Activated naive CD4-positive, alpha-beta T cell treated with anti-CD3 and anti-CD28 coated beads, Interleukin-2, amount 10 ng/mL, durations not matched to agents 7 days and 5 days (primary cell): ENCODE results near the gene SLC38A1.

ENCODE experiments used
- CTCF ChIA-PET: fragments of 350-600 bp; sonication (Branson Sonifier 250); formaldehyde crosslinking; loops from one replicate; lab custom pipeline; 2021; ENCODE audit warnings: antibody characterized with exemption; lab: Charles Lee
- DNase-seq: peaks from one replicate; pipeline ENCODE4 v3.0.0-alpha.2; 2020
- H3K27ac Mint-ChIP-seq: one replicate; pipeline ENCODE4 v1.8.0; 2021; ENCODE audit warnings: mild to moderate bottlenecking, moderate library complexity, mixed read lengths
- H3K27me3 Mint-ChIP-seq: one replicate; pipeline ENCODE4 v1.8.0; 2021; ENCODE audit warnings: mild to moderate bottlenecking, mixed read lengths
- H3K36me3 Mint-ChIP-seq: one replicate; pipeline ENCODE4 v1.8.0; 2021; ENCODE audit warnings: mixed read lengths
- H3K4me1 Mint-ChIP-seq: one replicate; pipeline ENCODE4 v1.8.0; 2021; ENCODE audit warnings: mixed read lengths
- H3K4me3 Mint-ChIP-seq: one replicate; pipeline ENCODE4 v1.8.0; 2021; ENCODE audit warnings: mild to moderate bottlenecking, moderate library complexity, mixed read lengths
- H3K9me3 Mint-ChIP-seq: one replicate; pipeline ENCODE4 v1.8.0; 2021; ENCODE audit warnings: mixed read lengths

Gene SLC38A1

DNA sequence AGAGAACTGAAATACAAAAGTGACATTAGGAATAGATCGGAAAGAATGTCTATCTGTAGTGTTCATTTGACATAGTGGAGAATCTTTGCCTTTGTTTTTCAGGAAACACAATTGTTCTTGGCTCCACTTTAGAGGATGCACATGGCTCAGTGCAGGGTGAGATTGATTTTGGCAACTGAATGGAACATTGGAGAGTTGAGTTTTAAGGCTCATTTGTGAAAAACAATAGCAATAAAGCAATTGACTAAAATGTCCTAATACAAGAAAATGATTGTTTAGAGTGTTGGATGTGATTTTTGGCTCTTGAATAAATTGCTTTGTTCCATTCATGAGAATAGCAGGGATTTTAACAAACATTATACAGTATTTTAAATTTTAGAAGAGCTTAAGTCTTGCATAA, 116.4 kb downstream of the SLC38A1 start:
- Mint-ChIP-seq H3K36me3 (peaks cover 9% of the 10 kb centered on the region), H3K27me3 (peaks cover 11% of the 10 kb centered on the region), H3K9me3 (peaks cover 9% of the 10 kb centered on the region), H3K4me1 (no peaks in the 10 kb centered on the region), H3K4me3 (no peak overlapping the region), H3K27ac (no peak overlapping the region)
- CTCF ChIA-PET: interaction anchor here (0.6 to 1.0 kb wide), 3 partner anchors 28 to 150 kb away, joined by 3 to 4 read pairs (median 4); no protein-coding TSS in a partner anchor
- DNase-seq: no peak

DNA sequence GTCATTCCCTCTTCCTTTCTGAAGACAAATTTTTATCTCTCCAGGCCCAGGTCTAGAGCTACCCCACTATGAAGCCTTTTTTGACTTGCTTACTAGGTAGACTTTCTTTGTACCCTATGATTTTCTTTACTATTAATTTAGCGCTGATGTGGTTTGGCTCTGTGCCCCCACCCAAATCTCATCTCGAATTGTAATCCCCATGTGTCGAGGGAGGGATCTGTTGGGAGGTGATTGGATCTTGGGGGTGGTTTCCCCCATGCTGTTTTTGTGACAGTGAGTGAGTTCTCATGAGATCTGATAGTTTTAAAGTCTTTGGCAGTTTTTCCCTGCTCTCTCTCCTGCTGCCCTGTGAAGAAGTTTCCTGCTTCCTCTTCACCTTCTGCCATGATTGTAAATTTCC, 118.1 kb downstream of the SLC38A1 start:
- CTCF ChIA-PET: interaction anchor here (0.7 to 1.5 kb wide), 2 partner anchors 26 to 758 kb away, joined by 3 to 4 read pairs; no protein-coding TSS in a partner anchor
- Mint-ChIP-seq H3K27ac (no peak overlapping the region), H3K9me3 (no peaks in the 10 kb centered on the region), H3K4me3 (no peak overlapping the region), H3K36me3 (no peaks in the 10 kb centered on the region), H3K4me1 (no peaks in the 10 kb centered on the region), H3K27me3 (peaks cover 19% of the 10 kb centered on the region)
- no peak for DNase-seq

DNA sequence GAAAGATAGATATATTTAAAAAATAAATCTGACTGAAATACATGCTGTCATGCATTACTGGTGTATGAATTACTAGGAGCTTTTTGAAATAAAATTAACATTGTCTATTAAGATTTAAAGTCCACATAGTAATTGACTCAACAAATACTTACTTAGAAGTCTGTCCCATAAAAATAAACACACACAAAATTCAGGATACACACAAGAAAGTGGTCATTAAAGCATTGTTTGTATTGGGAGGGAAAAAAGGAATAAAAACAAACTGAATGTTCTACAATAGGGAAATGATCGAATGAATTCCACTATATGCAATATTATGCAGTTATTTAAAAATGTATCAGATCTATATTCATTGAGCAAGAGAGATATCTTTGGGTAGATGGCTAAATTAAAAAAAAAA, 118.9 kb downstream of the SLC38A1 start:
- no peaks in the 10 kb centered on the region for H3K36me3 Mint-ChIP-seq
- H3K9me3 Mint-ChIP-seq: no peaks in the 10 kb centered on the region
- no peaks in the 10 kb centered on the region for H3K4me1 Mint-ChIP-seq
- DNase-seq: no peak
- H3K27ac Mint-ChIP-seq: no peak overlapping the region
- H3K4me3 Mint-ChIP-seq: no peak overlapping the region
- H3K27me3 Mint-ChIP-seq: peaks cover 19% of the 10 kb centered on the region
- CTCF ChIA-PET: interaction anchor here (0.7 kb wide), 1 partner anchor 759 kb away, joined by 3 read pairs; no protein-coding TSS in a partner anchor

DNA sequence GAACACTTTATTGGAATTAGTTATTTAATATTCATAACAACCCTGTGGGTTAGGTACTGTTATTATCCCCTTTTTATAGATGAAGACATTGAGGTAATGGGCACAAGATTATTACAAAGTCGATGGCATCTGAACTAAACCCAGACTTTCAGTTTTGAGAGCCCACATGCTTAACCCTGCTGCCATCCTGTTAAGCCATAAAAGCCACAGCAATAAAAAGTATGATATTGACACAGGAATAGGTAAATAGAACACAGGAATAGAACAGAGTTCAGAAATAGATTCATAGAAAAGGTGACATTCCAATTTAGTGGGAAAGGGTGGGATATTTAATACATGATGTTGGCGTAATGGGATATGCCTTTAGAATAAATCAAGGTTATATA, 119.8 kb downstream of the SLC38A1 start:
- no peak overlapping the region for H3K4me3 Mint-ChIP-seq
- H3K27ac Mint-ChIP-seq: no peak overlapping the region
- no peaks in the 10 kb centered on the region for H3K4me1 Mint-ChIP-seq
- no peaks in the 10 kb centered on the region for H3K9me3 Mint-ChIP-seq
- no peaks in the 10 kb centered on the region for H3K36me3 Mint-ChIP-seq
- peaks cover 23% of the 10 kb centered on the region for H3K27me3 Mint-ChIP-seq
- no peak for DNase-seq
- CTCF ChIA-PET: no interaction called here

DNA sequence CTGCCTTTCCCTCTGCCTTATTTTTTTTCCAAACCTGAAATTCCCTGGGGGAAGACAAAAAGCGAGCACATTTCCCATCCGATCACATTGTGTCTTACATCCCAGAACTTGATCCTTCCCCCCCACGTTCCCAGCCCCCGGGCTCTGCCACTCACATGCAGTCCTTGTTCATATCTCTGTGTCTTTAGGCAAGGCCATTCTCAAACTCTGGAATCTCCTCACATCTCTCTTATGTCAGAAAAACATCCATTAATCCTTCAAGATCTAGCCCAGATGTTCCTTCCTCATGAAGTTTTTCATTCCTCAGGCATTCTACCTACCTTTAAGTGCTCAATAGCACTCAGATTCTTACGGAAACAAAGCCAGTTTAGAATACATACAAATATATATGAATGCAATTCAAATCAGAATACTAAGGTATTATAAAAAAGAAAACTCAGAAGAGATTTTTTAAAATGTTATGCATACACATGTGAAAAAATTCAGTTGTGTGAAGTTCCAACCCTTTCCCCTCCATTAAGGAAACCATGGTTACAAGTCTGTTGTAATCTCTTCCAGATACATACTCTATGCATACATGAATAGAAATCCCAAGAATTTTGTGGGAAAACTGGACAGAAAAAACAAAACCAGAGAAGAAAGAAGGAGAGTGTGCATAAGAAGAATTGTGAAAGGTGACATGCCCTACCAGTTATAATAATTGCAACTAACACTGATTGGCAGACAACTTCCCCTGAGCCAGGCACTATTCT, 120.3 kb downstream of the SLC38A1 start:
- no peaks in the 10 kb centered on the region for H3K36me3 Mint-ChIP-seq
- H3K27ac Mint-ChIP-seq: no peak overlapping the region
- DNase-seq: no peak
- no peaks in the 10 kb centered on the region for H3K4me1 Mint-ChIP-seq
- H3K27me3 Mint-ChIP-seq: peaks cover 23% of the 10 kb centered on the region
- no peak overlapping the region for H3K4me3 Mint-ChIP-seq
- H3K9me3 Mint-ChIP-seq: no peaks in the 10 kb centered on the region
- CTCF ChIA-PET: no interaction called here

DNA sequence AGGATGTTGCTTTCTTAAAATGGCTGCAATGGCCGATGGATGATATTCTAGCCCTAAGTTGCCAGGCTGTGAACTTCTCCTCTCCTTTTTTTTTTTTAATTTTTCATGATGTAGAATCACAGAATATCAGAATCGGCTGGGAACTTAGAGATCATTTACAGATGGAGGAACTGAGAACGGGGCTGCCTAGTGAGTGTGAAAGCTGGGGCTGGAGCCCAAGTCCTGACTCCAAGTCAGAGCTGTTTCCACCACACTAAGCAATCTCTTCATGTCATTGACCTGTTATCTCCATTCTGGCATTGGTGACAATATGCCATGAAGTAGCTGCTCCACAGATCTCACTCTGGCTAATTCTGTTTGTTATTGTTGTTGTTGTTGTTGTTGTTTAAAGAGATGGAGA, 121.7 kb downstream of the SLC38A1 start:
- Mint-ChIP-seq H3K4me3 (no peak overlapping the region), H3K9me3 (no peaks in the 10 kb centered on the region), H3K36me3 (no peaks in the 10 kb centered on the region), H3K4me1 (no peaks in the 10 kb centered on the region), H3K27ac (no peak overlapping the region), H3K27me3 (peaks cover 31% of the 10 kb centered on the region)
- CTCF ChIA-PET: no interaction called here
- no peak for DNase-seq

DNA sequence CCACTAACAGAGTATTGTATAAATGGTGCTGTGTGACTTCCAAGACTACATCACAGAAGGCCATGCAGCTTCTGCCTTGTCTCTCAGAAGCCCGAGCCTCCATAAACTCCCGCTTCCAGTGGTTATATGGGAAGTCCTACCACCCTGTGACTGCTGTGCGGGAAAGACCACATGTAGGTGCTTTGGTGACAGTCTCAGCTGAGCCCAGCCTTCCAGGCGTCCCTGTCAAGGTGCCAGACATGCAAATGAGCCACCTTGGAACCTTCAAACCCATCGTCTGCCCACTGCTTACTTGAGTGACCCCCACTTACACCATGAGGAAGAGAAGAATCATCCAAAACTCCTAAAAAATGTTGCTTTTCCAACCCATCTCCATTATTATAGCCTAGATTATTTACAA, 123.0 kb downstream of the SLC38A1 start:
- peaks cover 29% of the 10 kb centered on the region for H3K27me3 Mint-ChIP-seq
- no peak for DNase-seq
- CTCF ChIA-PET: interaction anchor here (1.1 to 1.6 kb wide), 2 partner anchors 18 to 158 kb away, joined by 3 to 4 read pairs; no protein-coding TSS in a partner anchor
- H3K9me3 Mint-ChIP-seq: no peaks in the 10 kb centered on the region
- no peak overlapping the region for H3K27ac Mint-ChIP-seq
- H3K4me3 Mint-ChIP-seq: no peak overlapping the region
- no peaks in the 10 kb centered on the region for H3K36me3 Mint-ChIP-seq
- H3K4me1 Mint-ChIP-seq: no peaks in the 10 kb centered on the region

DNA sequence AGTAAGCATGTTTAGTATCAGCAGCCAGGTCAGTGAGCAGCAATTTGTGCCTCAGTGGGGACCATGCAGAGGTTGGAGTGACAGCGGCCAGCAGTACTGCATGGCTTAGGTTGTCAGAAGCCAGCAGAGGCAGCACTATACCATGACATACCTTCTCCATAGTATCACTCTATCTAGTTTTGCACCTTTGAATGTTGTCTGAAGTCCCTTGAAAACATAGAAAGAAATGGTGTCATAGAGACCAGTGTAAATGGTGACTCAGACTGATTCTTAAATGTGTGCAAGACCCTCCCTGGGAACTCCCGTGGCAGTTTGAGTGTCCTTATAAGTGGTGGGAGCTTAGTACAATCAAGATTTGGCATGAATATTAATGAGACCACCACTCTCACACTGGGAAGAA, 124.4 kb downstream of the SLC38A1 start:
- DNase-seq: no peak
- CTCF ChIA-PET: no interaction called here
- no peaks in the 10 kb centered on the region for H3K36me3 Mint-ChIP-seq
- H3K4me3 Mint-ChIP-seq: no peak overlapping the region
- peaks cover 32% of the 10 kb centered on the region for H3K27me3 Mint-ChIP-seq
- H3K9me3 Mint-ChIP-seq: no peaks in the 10 kb centered on the region
- H3K4me1 Mint-ChIP-seq: no peaks in the 10 kb centered on the region
- no peak overlapping the region for H3K27ac Mint-ChIP-seq

DNA sequence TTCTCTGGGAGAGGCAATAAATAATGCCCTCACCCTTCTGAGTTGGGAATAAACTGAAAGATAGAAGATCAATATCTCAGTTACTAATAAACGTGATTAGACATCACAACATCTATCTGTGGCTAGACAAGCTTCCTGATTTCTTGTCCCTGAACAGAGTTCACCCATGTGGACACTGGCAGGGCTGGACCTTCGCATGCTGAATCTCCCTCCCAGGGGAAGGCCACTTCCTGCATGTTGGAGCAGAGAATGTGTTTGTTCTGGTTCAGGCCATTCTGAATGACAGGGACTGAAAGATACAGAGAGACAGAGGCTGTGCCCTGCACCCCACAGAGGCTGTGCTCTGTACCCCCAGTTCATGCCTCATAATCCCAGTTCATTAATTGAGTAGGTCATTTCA, 132.6 kb downstream of the SLC38A1 start:
- Mint-ChIP-seq H3K36me3 (no peaks in the 10 kb centered on the region), H3K4me1 (no peaks in the 10 kb centered on the region), H3K4me3 (no peak overlapping the region), H3K27me3 (peaks cover 15% of the 10 kb centered on the region), H3K9me3 (no peaks in the 10 kb centered on the region), H3K27ac (no peak overlapping the region)
- CTCF ChIA-PET: no interaction called here
- DNase-seq: no peak

DNA sequence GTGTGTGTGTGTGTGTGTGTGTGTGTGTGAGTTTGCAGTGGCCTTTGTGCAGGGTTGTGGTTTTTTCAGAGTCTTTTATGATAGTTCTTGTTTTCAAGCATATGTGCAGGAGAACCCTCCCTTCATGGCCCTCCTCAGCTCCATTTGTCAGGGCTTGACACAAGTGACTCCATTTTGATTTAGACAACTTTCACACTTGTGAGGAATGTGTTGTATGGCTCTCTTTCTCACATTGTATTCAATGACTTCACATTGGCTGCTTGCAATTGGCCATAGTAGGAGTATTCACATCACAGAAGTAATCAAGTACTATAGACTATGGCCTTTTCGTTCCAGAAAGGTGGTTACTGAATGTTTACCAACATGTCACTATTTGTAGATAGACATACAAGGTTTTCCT, 133.1 kb downstream of the SLC38A1 start:
- no peaks in the 10 kb centered on the region for H3K9me3 Mint-ChIP-seq
- H3K4me3 Mint-ChIP-seq: no peak overlapping the region
- no peaks in the 10 kb centered on the region for H3K36me3 Mint-ChIP-seq
- H3K27me3 Mint-ChIP-seq: peaks cover 15% of the 10 kb centered on the region
- no peaks in the 10 kb centered on the region for H3K4me1 Mint-ChIP-seq
- no peak overlapping the region for H3K27ac Mint-ChIP-seq
- no peak for DNase-seq
- CTCF ChIA-PET: interaction anchor here (2.2 kb wide), 1 partner anchor 11 kb away, joined by 9 read pairs; no protein-coding TSS in a partner anchor

DNA sequence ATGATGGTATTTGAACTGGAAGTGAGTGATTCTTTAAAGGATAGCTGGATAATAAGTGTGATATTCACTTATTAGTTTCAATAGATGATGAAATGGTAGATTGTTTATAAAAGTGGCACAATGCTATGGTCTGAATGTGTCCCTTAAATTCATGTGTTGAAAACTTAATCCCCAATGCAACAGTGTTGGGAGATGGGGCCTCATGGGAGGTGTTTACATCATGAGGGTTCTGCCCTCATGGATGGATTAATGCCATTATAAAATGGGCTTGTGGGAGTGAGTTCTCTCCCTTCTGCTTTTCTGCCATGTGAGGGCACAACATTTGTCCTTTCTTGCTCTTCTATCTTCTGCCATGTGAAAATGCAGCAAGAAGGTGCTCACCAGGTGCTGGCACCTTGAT, 134.0 kb downstream of the SLC38A1 start:
- no peak overlapping the region for H3K4me3 Mint-ChIP-seq
- H3K9me3 Mint-ChIP-seq: no peaks in the 10 kb centered on the region
- CTCF ChIA-PET: interaction anchor here (2.2 kb wide), 1 partner anchor 10 kb away, joined by 9 read pairs; no protein-coding TSS in a partner anchor
- no peak for DNase-seq
- peaks cover 10% of the 10 kb centered on the region for H3K27me3 Mint-ChIP-seq
- H3K36me3 Mint-ChIP-seq: no peaks in the 10 kb centered on the region
- H3K27ac Mint-ChIP-seq: no peak overlapping the region
- no peaks in the 10 kb centered on the region for H3K4me1 Mint-ChIP-seq

DNA sequence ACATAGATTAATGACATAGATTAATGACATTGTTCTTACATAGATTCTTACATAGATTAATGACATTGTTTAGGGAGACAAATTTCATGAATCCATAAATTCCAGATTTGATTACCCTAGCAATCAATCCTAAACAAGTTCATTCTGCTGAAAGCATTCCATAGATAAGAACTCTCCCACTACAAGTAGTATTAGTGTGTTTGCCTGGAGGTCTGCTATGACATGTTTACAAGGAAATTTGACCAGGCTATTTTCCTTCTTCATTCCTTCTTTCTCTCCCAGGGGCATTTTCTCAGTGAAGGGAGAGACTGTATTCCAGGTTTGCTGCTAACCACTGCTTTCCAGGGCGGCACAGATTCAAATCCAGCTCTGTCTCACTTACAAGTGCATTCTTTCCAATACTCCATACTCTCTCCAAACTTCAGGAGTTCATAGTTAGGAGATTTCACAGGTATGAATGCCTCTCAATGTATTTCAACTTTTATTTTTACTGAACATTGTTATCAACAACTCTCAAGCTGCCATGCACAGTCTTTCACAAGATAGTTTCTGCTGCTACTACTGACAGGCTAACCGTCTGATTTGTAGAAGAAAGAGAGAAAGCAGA, 134.5 kb downstream of the SLC38A1 start:
- no peak overlapping the region for H3K4me3 Mint-ChIP-seq
- no peak for DNase-seq
- no peaks in the 10 kb centered on the region for H3K4me1 Mint-ChIP-seq
- CTCF ChIA-PET: interaction anchor here (2.2 kb wide), 1 partner anchor 9 kb away, joined by 9 read pairs; no protein-coding TSS in a partner anchor
- H3K27ac Mint-ChIP-seq: no peak overlapping the region
- H3K27me3 Mint-ChIP-seq: peaks cover 10% of the 10 kb centered on the region
- no peaks in the 10 kb centered on the region for H3K36me3 Mint-ChIP-seq
- no peaks in the 10 kb centered on the region for H3K9me3 Mint-ChIP-seq

DNA sequence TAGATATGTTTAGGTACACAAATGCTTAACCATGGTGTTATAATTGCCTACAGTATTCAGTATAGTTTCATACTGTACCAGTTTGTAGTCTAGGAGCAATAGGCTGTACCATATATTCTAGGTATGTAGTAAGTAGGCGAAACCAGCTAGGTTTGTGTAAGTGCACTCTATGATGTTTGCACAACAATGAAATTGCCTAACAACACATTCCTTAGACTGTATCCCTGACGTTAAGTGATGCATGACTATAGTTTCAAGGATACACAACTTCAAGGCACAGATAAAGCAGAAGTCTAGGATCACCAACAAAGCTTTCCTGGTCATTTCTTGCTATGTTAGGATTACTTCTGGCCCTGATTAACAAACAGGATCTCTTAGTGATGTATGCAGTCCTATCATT, 135.1 kb downstream of the SLC38A1 start:
- CTCF ChIA-PET: interaction anchor here (2.2 kb wide), 1 partner anchor 9 kb away, joined by 9 read pairs; no protein-coding TSS in a partner anchor
- no peak for DNase-seq
- Mint-ChIP-seq H3K36me3 (no peaks in the 10 kb centered on the region), H3K27ac (no peak overlapping the region), H3K9me3 (no peaks in the 10 kb centered on the region), H3K4me1 (no peaks in the 10 kb centered on the region), H3K27me3 (peaks cover 10% of the 10 kb centered on the region), H3K4me3 (no peak overlapping the region)
